GM23248 (cell line): Measurements from ENCODE around the gene MRGPRD. TPM values are rescaled to one million over a fixed set of nuclear protein-coding genes. Genes with fewer than 3 reads are reported as not detected.

Experiments
- DNase-seq: peaks from one replicate; pipeline ENCODE4 v3.0.0-alpha.2; 2015
- H2AFZ ChIP-seq: fragments of 200-600 bp; sonication (generic); 2 replicates; pipeline ENCODE4 v1.6.1; 2016; ENCODE audit warnings: antibody characterized with exemption
- H3F3A ChIP-seq: fragments of 200-600 bp; sonication (generic); 2 replicates; pipeline ENCODE4 v1.6.1; 2016; ENCODE audit warnings: mild to moderate bottlenecking, antibody characterized with exemption, mixed run types; ENCODE audit not compliant: insufficient read depth
- H3K27ac ChIP-seq: fragments of 200-600 bp; sonication (generic); 2 replicates; pipeline ENCODE4 v1.5.1; 2016; ENCODE audit warnings: mild to moderate bottlenecking
- H3K27me3 ChIP-seq: fragments of 200-600 bp; sonication (generic); replicated peaks from 2 replicates; pipeline ENCODE4 v1.6.1; 2016; ENCODE audit warnings: mild to moderate bottlenecking; ENCODE audit not compliant: insufficient read depth
- H3K36me3 ChIP-seq: fragments of 200-600 bp; sonication (generic); 2 replicates; pipeline ENCODE4 v1.6.1; 2016; ENCODE audit warnings: low read depth, mild to moderate bottlenecking
- H3K4me1 ChIP-seq: fragments of 200-600 bp; sonication (generic); 2 replicates; pipeline ENCODE4 v1.6.1; 2016; ENCODE audit warnings: mild to moderate bottlenecking; ENCODE audit not compliant: insufficient read depth
- H3K4me2 ChIP-seq: fragments of 200-600 bp; sonication (generic); one replicate; pipeline ENCODE4 v1.6.1; 2016; ENCODE audit warnings: mild to moderate bottlenecking; ENCODE audit not compliant: unreplicated experiment
- H3K4me3 ChIP-seq: fragments of 200-600 bp; sonication (generic); 2 replicates; pipeline ENCODE4 v1.5.1; 2016; ENCODE audit warnings: mild to moderate bottlenecking
- H3K79me2 ChIP-seq: fragments of 200-600 bp; sonication (generic); 2 replicates; pipeline ENCODE4 v1.6.1; 2016; ENCODE audit warnings: mild to moderate bottlenecking; ENCODE audit not compliant: insufficient read depth
- H3K9ac ChIP-seq: fragments of 200-600 bp; sonication (generic); 2 replicates; pipeline ENCODE4 v1.6.1; 2016; ENCODE audit warnings: mild to moderate bottlenecking
- H3K9me2 ChIP-seq: fragments of 200-600 bp; sonication (generic); 2 replicates; pipeline ENCODE4 v1.6.1; 2016; ENCODE audit warnings: mixed run types, mild to moderate bottlenecking, moderate library complexity; ENCODE audit not compliant: insufficient read depth
- H3K9me3 ChIP-seq: fragments of 200-600 bp; sonication (generic); one replicate; pipeline ENCODE4 v1.6.1; 2017; ENCODE audit warnings: low read depth
- H4K20me1 ChIP-seq: fragments of 200-600 bp; sonication (generic); 2 replicates; pipeline ENCODE4 v1.6.0; 2016; ENCODE audit not compliant: insufficient read depth
- EZH2 ChIP-seq: fragments of 200-600 bp; sonication (generic); IDR thresholded peaks from 2 replicates; pipeline ENCODE4 v1.6.1; 2018; ENCODE audit warnings: antibody characterized with exemption, mild to moderate bottlenecking; ENCODE audit not compliant: insufficient read depth, poor library complexity, severe bottlenecking
- EZH2phosphoT487 ChIP-seq: fragments of 200-600 bp; sonication (generic); IDR thresholded peaks from 2 replicates; pipeline ENCODE4 v1.6.1; 2018; ENCODE audit warnings: antibody characterized with exemption, moderate library complexity, mild to moderate bottlenecking, low read depth; ENCODE audit not compliant: insufficient read depth
- WGBS, 2 experiments: methylation state at CpG; one replicate each; pipeline ENCODE4 v1.1.6; 2015 to 2017; ENCODE audit warnings: low lambda C conversion rate in 2 of 2, low coverage in 1 of 2; ENCODE audit errors: missing lambda C conversion rate in 2 of 2; 5-methylcytosine and 5-hydroxymethylcytosine counted together
- in situ Hi-C: fragments of 300-500 bp; cut with MboI; formaldehyde crosslinking; loops from 2 replicates; pipeline ENCODE4 v1.15.0; 2020
- polyA plus RNA-seq: library from polyadenylated mRNA; unstranded; fragments of >200 nt; fragmentation: Nextera tagmentation; extraction: Ambion mirVana; gene quantifications from 2 replicates; pipeline ENCODE4 v1.2.1, GENCODE V29; 2016
- total RNA-seq: library from RNA; depleted of rRNA; stranded (reverse); fragments of >200 nt; shearing (Covaris generic); gene quantifications from 2 replicates; pipeline ENCODE4 v1.2.3, GENCODE V29; 2014

MRGPRD gene
- total and polyA plus RNA-seq, 2 experiments from 2014 or later: not detected

GRCh38 chr11:68989936-68990606 is 9.3 kb upstream of the MRGPRD start:
- no peak overlapping the region for H3K4me2 ChIP-seq

DNA sequence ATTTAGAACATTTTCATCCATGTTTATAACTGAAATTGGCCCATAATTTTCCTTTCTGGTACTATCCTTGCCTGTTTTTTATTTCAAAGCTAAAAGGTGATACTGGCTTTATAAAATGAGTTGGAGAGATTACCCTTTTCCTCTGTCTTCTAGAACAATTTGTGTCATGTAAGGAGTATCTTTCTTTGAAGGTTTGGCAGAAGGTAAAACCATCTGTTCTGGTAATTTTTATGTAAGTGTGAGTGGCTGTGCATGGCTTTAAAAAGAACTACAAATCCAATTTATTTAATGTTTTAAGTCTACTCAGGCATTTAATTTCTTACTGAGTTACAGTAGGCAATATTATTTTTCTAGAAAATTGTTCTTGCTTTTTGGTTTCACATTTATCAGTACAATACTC is 7.7 kb upstream of the MRGPRD start:
- no peak for TF ChIP-seq EZH2phosphoT487
- no peak for TF ChIP-seq EZH2
- H3K36me3 ChIP-seq: no peaks in the 10 kb centered on the region
- DNase-seq: no peak
- peaks cover 15% of the 10 kb centered on the region; the same call in 1 of the 2 replicates for H3K27me3 ChIP-seq
- no peak overlapping the region for H3K9ac ChIP-seq
- H3K79me2 ChIP-seq: no peaks in the 10 kb centered on the region
- no peaks in the 10 kb centered on the region for H4K20me1 ChIP-seq
- in situ Hi-C loops: no loop called here
- H3K27ac ChIP-seq: no peak overlapping the region
- no peak overlapping the region for H3K4me3 ChIP-seq
- H3F3A ChIP-seq: no peaks in the 10 kb centered on the region
- H3K9me2 ChIP-seq: no peaks in the 10 kb centered on the region
- H3K4me2 ChIP-seq: no peak overlapping the region
- no peak overlapping the region for H2AFZ ChIP-seq
- no peaks in the 10 kb centered on the region for H3K9me3 ChIP-seq
- no peaks in the 10 kb centered on the region for H3K4me1 ChIP-seq

More at GRCh38 chr11:68989936-68990606, 9.3 kb upstream of the MRGPRD start:
- TF ChIP-seq EZH2 (no peak), EZH2phosphoT487 (no peak)
- H3K9ac ChIP-seq: no peak overlapping the region
- no peaks in the 10 kb centered on the region for H3K9me3 ChIP-seq
- WGBS, 2 experiments: 67 to 73% methylated on average over 8 of the region's 8 CpGs
- H3K36me3 ChIP-seq: no peaks in the 10 kb centered on the region
- H4K20me1 ChIP-seq: no peaks in the 10 kb centered on the region
- peaks cover 11% of the 10 kb centered on the region; the same call in 1 of the 2 replicates for H3K27me3 ChIP-seq
- no peak overlapping the region for H3K4me3 ChIP-seq
- no peak overlapping the region for H2AFZ ChIP-seq
- no peaks in the 10 kb centered on the region for H3K4me1 ChIP-seq
- H3F3A ChIP-seq: no peaks in the 10 kb centered on the region
- no peaks in the 10 kb centered on the region for H3K79me2 ChIP-seq
- in situ Hi-C loops: no loop called here
- no peak for DNase-seq
- H3K27ac ChIP-seq: no peak overlapping the region
- H3K9me2 ChIP-seq: no peaks in the 10 kb centered on the region

DNA sequence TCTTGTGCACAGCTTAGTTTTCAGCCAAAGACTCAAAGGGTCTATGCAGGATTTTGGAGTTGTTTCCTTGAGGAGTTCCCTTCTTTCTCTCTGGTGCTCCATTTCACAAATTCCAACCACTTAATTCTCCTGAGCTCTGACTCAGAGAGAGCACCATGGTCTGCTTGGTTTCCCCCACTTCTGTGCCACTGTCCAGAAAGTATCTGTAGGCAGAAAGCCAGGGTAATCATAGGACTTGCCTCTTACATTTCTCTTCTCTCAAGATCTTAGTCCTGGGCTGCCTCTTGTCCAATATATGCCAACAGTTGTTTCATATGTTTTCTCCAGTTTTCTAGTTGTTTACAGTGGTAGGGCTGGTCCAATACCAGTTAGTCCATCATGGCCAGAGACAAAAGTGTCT is 6.4 kb upstream of the MRGPRD start:
- H3K9me3 ChIP-seq: no peaks in the 10 kb centered on the region
- no peak overlapping the region for H3K4me3 ChIP-seq
- no peaks in the 10 kb centered on the region for H3K4me1 ChIP-seq
- TF ChIP-seq EZH2phosphoT487 (no peak), EZH2 (no peak)
- peaks cover 18% of the 10 kb centered on the region for H3K27me3 ChIP-seq
- no peak overlapping the region for H3K4me2 ChIP-seq
- no peaks in the 10 kb centered on the region for H4K20me1 ChIP-seq
- H2AFZ ChIP-seq: no peak overlapping the region
- no peaks in the 10 kb centered on the region for H3K36me3 ChIP-seq
- no peaks in the 10 kb centered on the region for H3K79me2 ChIP-seq
- H3K9ac ChIP-seq: no peak overlapping the region
- no peaks in the 10 kb centered on the region for H3K9me2 ChIP-seq
- no peaks in the 10 kb centered on the region for H3F3A ChIP-seq
- no peak overlapping the region for H3K27ac ChIP-seq
- in situ Hi-C loops: no loop called here
- DNase-seq: no peak

DNA sequence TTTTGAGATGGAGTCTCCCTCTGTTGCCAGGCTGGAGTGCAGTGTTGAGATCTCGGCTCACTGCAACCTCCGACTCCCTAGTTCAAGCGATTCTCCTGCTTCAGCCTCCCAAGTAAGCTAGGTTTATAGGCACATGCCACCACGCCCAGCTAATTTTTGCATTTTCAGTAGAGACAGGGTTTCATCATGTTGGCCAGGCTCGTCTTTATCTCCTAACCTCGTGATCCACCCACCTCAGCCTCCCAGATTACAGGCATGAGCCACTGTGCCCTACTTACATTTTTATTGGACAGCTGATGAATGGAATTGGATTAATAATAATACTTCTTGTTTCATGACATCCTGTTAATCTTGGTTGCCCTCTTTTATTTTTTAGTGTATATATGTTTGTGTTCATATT is 3.0 kb upstream of the MRGPRD start:
- H3K9me3 ChIP-seq: no peaks in the 10 kb centered on the region
- WGBS, 2 experiments: 50 to 61% methylated on average over 6 of the region's 6 CpGs
- no peaks in the 10 kb centered on the region for H3K9me2 ChIP-seq
- no peaks in the 10 kb centered on the region for H3K79me2 ChIP-seq
- no peak overlapping the region for H3K4me3 ChIP-seq
- H3K9ac ChIP-seq: no peak overlapping the region
- in situ Hi-C loops: no loop called here
- H3K4me2 ChIP-seq: no peak overlapping the region
- no peaks in the 10 kb centered on the region for H3K4me1 ChIP-seq
- H3K27me3 ChIP-seq: peaks cover 13% of the 10 kb centered on the region; the same call in 1 of the 2 replicates
- H3K36me3 ChIP-seq: no peaks in the 10 kb centered on the region
- H3F3A ChIP-seq: no peaks in the 10 kb centered on the region
- TF ChIP-seq EZH2 (no peak), EZH2phosphoT487 (no peak)
- no peak overlapping the region for H2AFZ ChIP-seq
- H3K27ac ChIP-seq: no peak overlapping the region
- DNase-seq: no peak
- no peaks in the 10 kb centered on the region for H4K20me1 ChIP-seq

DNA sequence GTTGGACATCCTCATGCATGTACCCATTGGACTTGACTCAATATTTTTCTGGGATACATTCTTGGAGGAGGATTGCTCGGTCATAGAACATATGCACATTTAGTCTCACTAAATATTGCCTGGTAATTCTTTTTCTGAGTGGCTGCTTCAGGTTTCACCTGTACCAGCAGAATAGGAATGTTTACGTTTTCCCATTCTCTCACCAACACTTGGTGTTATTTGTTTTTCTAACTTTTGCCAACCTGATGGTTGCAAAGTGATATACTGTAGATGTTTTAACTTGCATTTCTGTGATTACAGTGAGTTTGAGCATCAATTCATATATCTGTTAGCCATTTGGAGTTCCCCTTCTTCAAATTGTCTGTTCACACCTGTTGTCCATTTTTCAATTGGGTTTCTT is 1.3 kb upstream of the MRGPRD start:
- Histone ChIP-seq H4K20me1 (no peaks in the 10 kb centered on the region), H2AFZ (no peak overlapping the region), H3K9me2 (no peaks in the 10 kb centered on the region), H3F3A (no peaks in the 10 kb centered on the region), H3K9ac (no peak overlapping the region), H3K79me2 (no peaks in the 10 kb centered on the region), H3K4me3 (no peak overlapping the region), H3K27ac (no peak overlapping the region), H3K4me1 (no peaks in the 10 kb centered on the region), H3K27me3 (peaks cover 21% of the 10 kb centered on the region; the same call in 1 of the 2 replicates), H3K4me2 (no peak overlapping the region), H3K36me3 (no peaks in the 10 kb centered on the region), H3K9me3 (no peaks in the 10 kb centered on the region)
- 37 to 47% methylated on average over 2 of the region's 2 CpGs for WGBS, 2 experiments
- TF ChIP-seq EZH2 (no peak), EZH2phosphoT487 (no peak)
- in situ Hi-C loops: no loop called here
- DNase-seq: no peak
